ENCODE results near the gene ANO5.

ANO5 gene

GRCh38 chr11:22192642-22193347, at the start of gene ANO5:
Gene ANO5, plus strand, starts transcription at chr11:22193085. Its CDS starts 408 bp downstream, at chr11:22193493.
- no peak for DNase-seq (ENCODE audit: low spot score)

- no peak for DNase-seq (ENCODE audit: low spot score)
These were observed 41.2 kb upstream of the ANO5 start for GRCh38 chr11:22151649-22152197.

GRCh38 chr11:22157531-22157930, 35.4 kb upstream of the ANO5 start:
- DNase-seq (ENCODE audit: low spot score) = no peak

GRCh38 chr11:22161489-22161888, 31.4 kb upstream of the ANO5 start:
- DNase-seq (ENCODE audit: low spot score) = no peak

- no peak for DNase-seq (ENCODE audit: low spot score)
These were observed 30.1 kb upstream of the ANO5 start for GRCh38 chr11:22162756-22163155.

- no peak for DNase-seq (ENCODE audit: low spot score)
These were observed 29.5 kb upstream of the ANO5 start for GRCh38 chr11:22163394-22163797.

GRCh38 chr11:22165087-22165486, 27.8 kb upstream of the ANO5 start:
- DNase-seq (ENCODE audit: low spot score) = no peak

GRCh38 chr11:22165759-22166513, 26.9 kb upstream of the ANO5 start:
- no peak for DNase-seq (ENCODE audit: low spot score)

GRCh38 chr11:22169833-22170232, 23.1 kb upstream of the ANO5 start:
- DNase-seq (ENCODE audit: low spot score) = no peak

GRCh38 chr11:22173532-22173931, 19.4 kb upstream of the ANO5 start:
- no peak for DNase-seq (ENCODE audit: low spot score)

- no peak for DNase-seq (ENCODE audit: low spot score)
These were observed 15.7 kb upstream of the ANO5 start for GRCh38 chr11:22177186-22177585.

GRCh38 chr11:22179626-22180025, 13.3 kb upstream of the ANO5 start:
- no peak for DNase-seq (ENCODE audit: low spot score)

GRCh38 chr11:22180131-22180530, 12.8 kb upstream of the ANO5 start:
- DNase-seq (ENCODE audit: low spot score) = no peak

GRCh38 chr11:22189660-22190059, 3.2 kb upstream of the ANO5 start:
- no peak for DNase-seq (ENCODE audit: low spot score)

- no peak for DNase-seq (ENCODE audit: low spot score)
These were observed 1.9 kb upstream of the ANO5 start for GRCh38 chr11:22190827-22191463.

GRCh38 chr11:22192289-22192641, 620 bp upstream of the ANO5 start:
- DNase-seq (ENCODE audit: low spot score) = no peak

GRCh38 chr11:22193348-22194051, 615 bp downstream of the ANO5 start:
- DNase-seq (ENCODE audit: low spot score) = no peak

GRCh38 chr11:22194306-22194705, 1.4 kb downstream of the ANO5 start:
- no peak for DNase-seq (ENCODE audit: low spot score)

- DNase-seq (ENCODE audit: low spot score) = no peak
These were observed 2.0 kb downstream of the ANO5 start for GRCh38 chr11:22194907-22195306.

GRCh38 chr11:22197139-22198005, 4.5 kb downstream of the ANO5 start:
- no peak for DNase-seq (ENCODE audit: low spot score)

GRCh38 chr11:22199243-22199642, 6.4 kb downstream of the ANO5 start:
- DNase-seq (ENCODE audit: low spot score) = no peak

All from hematopoietic multipotent progenitor cell treated with erythropoietin and hydrocortisone succinate and interleukin-3 and kit ligand, for 17 days (in vitro differentiated cells).